Activated naive CD8-positive, alpha-beta T cell treated with anti-CD3 and anti-CD28 coated beads, Interleukin-2, amount 50 U/mL, for 16 hours (primary cell): Measurements from ENCODE around the gene RASA4.
"Not testable (repeated sequence)": the region's sequence is repeated elsewhere in the genome, so short reads cannot be mapped to it uniquely, and the experiment has no call there.

Experiments
- DNase-seq: peaks from one replicate; pipeline ENCODE4 v3.0.0-alpha.2; 2020; ENCODE audit warnings: low read depth, low spot score

RASA4 gene

GRCh38 chr7:102616507-102617125 lies at the start of gene RASA4:
RASA4 (minus strand) TSS chr7:102616756; CDS start chr7:102616689, 67 bp downstream.
- not testable (repeated sequence) for DNase-seq

- not testable (repeated sequence) for DNase-seq
These were observed 48.2 kb upstream of the RASA4 start for GRCh38 chr7:102664765-102665164.

DNA sequence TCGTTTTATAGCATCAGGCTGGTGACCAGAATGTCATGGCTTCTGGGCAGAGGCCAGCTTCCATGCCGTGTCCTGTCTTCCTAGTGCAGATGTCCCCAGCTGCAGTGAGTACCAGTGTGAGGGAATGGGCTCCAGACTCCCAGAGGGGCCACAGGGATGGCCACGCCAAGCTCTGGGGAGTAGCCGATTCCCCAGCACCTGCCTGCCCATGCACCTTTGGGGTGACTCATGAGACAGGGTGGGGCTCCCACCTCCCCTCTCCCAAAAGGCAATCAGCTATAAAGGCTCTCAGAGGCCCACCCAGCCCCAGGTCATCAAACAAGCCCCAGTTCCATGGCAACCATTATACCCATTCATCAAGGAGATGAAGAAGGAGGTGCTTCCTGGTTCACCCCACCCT lies 33.4 kb upstream of the RASA4 start, which contains the start of gene SPDYE2B:
SPDYE2B (plus strand) TSS at position 396 of the 400 bp plus-strand sequence. CDS start 2,030 bp downstream, outside the sequence.
- DNase-seq: not testable (repeated sequence)

DNA sequence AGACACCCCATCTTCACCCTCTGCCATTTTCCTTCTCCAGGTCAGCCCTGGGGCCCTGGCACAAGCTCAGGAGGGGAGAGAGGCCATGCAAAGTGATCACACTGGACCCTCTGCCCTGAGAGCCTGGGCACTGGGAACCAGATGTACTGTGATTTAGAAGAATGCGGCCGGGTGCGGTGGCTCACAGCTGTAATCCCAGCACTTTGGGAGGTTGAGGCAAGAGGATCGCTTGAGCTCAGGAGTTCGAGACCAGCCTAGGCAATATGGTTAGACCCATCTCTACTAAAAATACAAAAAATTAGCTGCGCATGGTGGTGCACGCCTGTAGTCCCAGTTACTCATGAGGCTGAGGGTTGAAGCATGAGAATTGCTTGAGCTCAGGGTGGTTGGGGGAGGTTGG lies 31.3 kb upstream of the RASA4 start:
- DNase-seq: not testable (repeated sequence)

- DNase-seq: not testable (repeated sequence)
These were observed 26.8 kb upstream of the RASA4 start for GRCh38 chr7:102643404-102643803.

- DNase-seq: not testable (repeated sequence)
These were observed 26.1 kb upstream of the RASA4 start, which contains the start of gene UPK3BL1 for GRCh38 chr7:102642691-102643090. UPK3BL1 (minus strand) TSS chr7:102642791; CDS start chr7:102642741, 50 bp downstream.

GRCh38 chr7:102638848-102639247 lies 22.3 kb upstream of the RASA4 start:
- DNase-seq: not testable (repeated sequence)

DNA sequence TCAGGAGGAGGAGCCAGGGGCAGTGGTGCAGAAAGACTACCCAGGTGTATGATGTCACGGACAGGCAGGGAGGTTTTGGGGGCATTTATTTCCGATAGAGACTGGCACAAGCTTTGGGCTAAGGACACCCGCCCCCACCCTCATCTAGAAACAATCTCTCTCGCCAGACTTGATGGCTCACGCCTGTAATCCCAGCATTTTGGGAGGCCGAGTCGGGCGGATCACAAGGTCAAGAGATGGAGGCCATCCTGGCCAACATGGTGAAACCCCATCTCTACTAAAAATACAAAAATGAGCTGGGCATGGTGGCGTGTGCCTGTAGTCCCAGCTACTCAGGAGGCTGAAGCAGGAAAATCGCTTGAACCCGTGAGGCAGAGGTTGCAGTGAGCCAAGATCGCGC lies 20.4 kb upstream of the RASA4 start:
- DNase-seq: not testable (repeated sequence)

DNA sequence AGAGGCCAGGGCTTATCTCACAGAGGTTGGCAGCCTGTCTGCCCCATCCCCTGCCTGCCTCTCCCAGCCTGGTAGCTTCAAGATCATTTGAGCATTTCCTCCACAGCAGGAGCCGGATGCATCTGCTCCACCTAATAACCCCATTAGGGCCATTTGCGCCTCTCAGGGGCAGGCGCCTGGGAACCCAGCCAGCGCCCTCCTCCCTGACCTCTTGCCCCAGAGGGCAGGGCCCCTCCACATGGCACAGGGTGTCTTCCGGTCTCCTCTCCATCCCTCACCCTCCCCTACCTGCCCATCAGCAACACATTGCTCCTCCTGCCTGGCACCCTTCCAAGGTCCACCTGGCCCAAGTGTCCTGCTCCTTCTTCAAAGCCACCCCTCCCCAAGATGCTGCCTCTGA lies 18.8 kb upstream of the RASA4 start:
- not testable (repeated sequence) for DNase-seq

GRCh38 chr7:102634299-102634698 lies 17.7 kb upstream of the RASA4 start:
- DNase-seq: not testable (repeated sequence)

- DNase-seq: not testable (repeated sequence)
These were observed 14.1 kb upstream of the RASA4 start for GRCh38 chr7:102630622-102631021.

- not testable (repeated sequence) for DNase-seq
These were observed 10.8 kb upstream of the RASA4 start for GRCh38 chr7:102627271-102627904.

DNA sequence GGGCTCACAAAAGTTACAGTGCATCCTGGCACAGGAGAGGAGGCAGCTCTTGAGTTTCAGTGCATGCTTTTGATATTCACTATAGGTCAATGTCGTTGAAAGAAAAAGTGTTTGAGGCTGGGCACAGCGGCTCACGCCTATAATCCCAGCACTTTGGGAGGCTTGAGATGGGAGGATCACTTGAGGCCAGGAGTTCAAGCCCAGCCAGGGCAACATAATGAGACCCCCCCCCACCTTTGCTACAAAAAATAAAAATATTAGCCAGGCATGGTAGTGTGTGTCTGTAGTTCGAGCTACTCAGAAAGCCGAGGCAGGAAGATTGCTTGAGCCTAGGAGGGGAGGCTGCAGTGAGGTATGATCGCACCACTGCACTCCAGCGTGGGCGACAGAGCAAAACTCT lies 1.6 kb upstream of the RASA4 start:
- DNase-seq: not testable (repeated sequence)

- DNase-seq: not testable (repeated sequence)
These were observed 626 bp downstream of the RASA4 start for GRCh38 chr7:102615930-102616329.

DNA sequence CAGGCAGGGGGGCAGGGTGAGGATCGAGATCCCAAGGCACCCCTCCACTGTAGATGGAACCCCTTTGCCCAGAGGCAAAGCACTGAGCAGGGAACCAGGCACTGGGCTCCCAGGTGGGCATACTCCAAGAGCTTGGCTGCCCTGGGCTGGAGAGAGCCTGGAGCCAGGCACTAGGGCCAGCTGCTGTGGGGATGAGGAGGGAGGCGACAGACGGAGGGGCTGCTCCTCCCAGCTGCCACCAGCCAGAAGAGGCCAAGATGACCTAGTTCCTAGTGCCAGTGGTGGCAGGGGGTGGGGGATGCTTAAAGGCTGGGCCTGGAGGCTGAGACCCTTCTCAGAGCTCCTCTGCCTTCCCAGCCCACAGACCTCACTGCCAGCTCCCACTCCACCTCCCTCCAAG lies 1.7 kb downstream of the RASA4 start:
- DNase-seq: not testable (repeated sequence)

- DNase-seq: not testable (repeated sequence)
These were observed 2.2 kb downstream of the RASA4 start for GRCh38 chr7:102614346-102614697.

- DNase-seq: not testable (repeated sequence)
These were observed 2.8 kb downstream of the RASA4 start for GRCh38 chr7:102613575-102614345.

GRCh38 chr7:102611675-102612325 lies 4.8 kb downstream of the RASA4 start:
- not testable (repeated sequence) for DNase-seq

- not testable (repeated sequence) for DNase-seq
These were observed 5.4 kb downstream of the RASA4 start for GRCh38 chr7:102611013-102611674.

- DNase-seq: not testable (repeated sequence)
These were observed 6.1 kb downstream of the RASA4 start for GRCh38 chr7:102610441-102610840.

DNA sequence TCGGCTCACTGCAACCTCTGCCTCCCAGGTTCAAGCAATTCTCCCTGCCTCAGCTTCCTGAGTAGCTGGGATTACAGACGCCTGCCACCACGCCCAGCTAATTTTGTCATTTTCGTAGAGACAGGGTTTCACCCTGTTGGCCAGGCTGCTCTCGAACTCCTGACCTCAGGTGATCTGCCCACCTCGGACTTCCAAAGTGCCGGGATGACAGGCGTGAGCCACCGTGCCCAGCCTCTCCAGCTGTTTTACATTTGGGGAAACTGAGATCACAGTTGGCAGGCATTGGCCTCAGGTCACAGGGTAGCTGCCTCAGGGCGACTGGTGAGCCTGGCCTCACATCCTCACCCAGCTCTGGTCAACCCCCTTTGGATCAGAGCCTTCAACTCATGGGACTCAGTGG lies 6.8 kb downstream of the RASA4 start:
- not testable (repeated sequence) for DNase-seq
